ENCODE data around the gene SALL1. TPM values are rescaled to one million over a fixed set of nuclear protein-coding genes. Genes with fewer than 3 reads are reported as not detected.

The SALL1 gene
- total RNA-seq, 1 experiment from 2014 or later: 101 TPM

DNA sequence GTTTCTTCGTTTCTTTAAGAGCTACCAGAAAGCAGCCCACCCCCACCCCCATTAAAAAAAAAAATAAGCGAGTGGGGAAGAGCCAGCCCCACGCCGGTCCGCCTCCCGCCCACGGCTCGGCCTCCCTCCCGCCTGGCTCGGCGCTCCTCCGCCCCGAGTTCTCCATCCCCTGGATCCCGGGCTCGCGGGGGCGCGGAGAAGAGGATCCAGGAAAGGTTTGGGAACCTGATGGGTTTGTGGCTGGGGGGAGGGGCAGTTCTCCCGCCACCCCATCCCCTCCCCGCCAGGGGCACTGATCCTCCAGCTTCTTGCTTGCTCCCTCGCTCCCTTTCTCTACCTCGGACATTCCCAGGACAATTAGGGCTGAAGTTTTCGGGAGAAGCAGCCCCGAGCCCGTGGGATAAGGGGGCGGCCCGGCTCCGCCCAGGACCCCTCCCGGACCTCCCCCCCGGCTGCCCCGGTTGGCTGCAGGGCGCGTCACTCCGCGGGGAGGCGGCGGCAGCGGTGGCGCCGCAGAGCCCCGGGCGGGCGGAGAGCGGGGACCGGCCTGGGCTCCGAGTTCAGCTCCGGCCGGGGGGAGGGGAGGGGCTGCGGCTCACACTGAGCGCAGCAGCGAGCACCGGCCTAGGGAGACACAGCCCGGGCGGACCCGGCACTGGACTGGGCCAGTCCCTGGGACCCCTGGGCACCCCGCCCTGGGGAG, 1.0 kb upstream of the SALL1 start:
- peak; percentile 91 for DNase-seq
- Histone ChIP-seq H3K4me1 (ENCODE audit: insufficient read depth, low read length) (peaks cover 3% of the 10 kb centered on the region; the same call in 1 of the 2 replicates), H2AK5ac (ENCODE audit: insufficient read length, low read length) (no peak overlapping the region), H2BK5ac (ENCODE audit: insufficient read length, low read length) (no peak overlapping the region), H3K9me3 (ENCODE audit: control insufficient read depth, low read depth, low read length) (no peaks in the 10 kb centered on the region), H3K4ac (ENCODE audit: low read depth, low read length) (no peak overlapping the region; the same call in 1 of the 2 replicates), H3K18ac (ENCODE audit: insufficient read length, low read depth, low read length) (peak overlapping the region; percentile 52), H3K79me1 (ENCODE audit: insufficient read depth, low read depth, low read length, poor library complexity, severe bottlenecking) (no peaks in the 10 kb centered on the region), H4K5ac (ENCODE audit: insufficient read length, low read depth, low read length) (no peak overlapping the region), H4K8ac (replicated peaks; ENCODE audit: insufficient read length, low read depth, low read length) (no peak overlapping the region), H3K4me2 (ENCODE audit: insufficient read depth, insufficient read length, low read length) (peak overlapping the region; percentile 82), H2BK120ac (ENCODE audit: low read depth, low read length, poor library complexity, severe bottlenecking) (no peak overlapping the region), H4K91ac (ENCODE audit: insufficient read length, low read depth, low read length) (no peak overlapping the region), H2AFZ (ENCODE audit: low read length) (no peak overlapping the region), H2BK20ac (ENCODE audit: low read depth, low read length, poor library complexity, severe bottlenecking) (no peak overlapping the region), H3K14ac (ENCODE audit: insufficient read depth, low read length) (peak overlapping the region; percentile 83), H3K27ac (ENCODE audit: insufficient read length, low read depth, low read length) (no peak overlapping the region), H3K79me2 (ENCODE audit: insufficient read depth, low read length) (peaks cover 16% of the 10 kb centered on the region; the same call in 1 of the 2 replicates), H3K9ac (ENCODE audit: extremely low read depth, insufficient read length, low read length) (peak overlapping the region; percentile 33), H2BK15ac (ENCODE audit: low read depth, low read length) (no peak overlapping the region), H3K23ac (ENCODE audit: insufficient read length, low read depth, low read length) (no peak overlapping the region), H3K27me3 (ENCODE audit: insufficient read depth, low read length) (peaks cover 17% of the 10 kb centered on the region; the same call in 1 of the 2 replicates), H3K56ac (ENCODE audit: insufficient read length, low read depth, low read length) (no peak overlapping the region), H4K20me1 (ENCODE audit: control insufficient read depth, insufficient read depth, insufficient read length) (no peaks in the 10 kb centered on the region), H2BK12ac (ENCODE audit: insufficient read length, low read depth, low read length) (no peak overlapping the region), H3K23me2 (ENCODE audit: insufficient read length, low read depth, low read length, poor library complexity, severe bottlenecking) (peaks cover 56% of the 10 kb centered on the region), H3T11ph (ENCODE audit: low read length) (no peak overlapping the region)
- Mint-ChIP-seq H3K4me1 (peaks cover 52 to 53% of the 10 kb centered on the region in 2 experiments), H3K36me3 (ENCODE audit: insufficient read depth in 1 of 3, low read depth in 3 of 3) (peaks cover 0 to 23% (median 14%) of the 10 kb centered on the region in 3 experiments; a peak in 5 of 7 replicates), H3K27ac (peak overlapping the region in 2 of 3 experiments; percentile 52 to 76; a peak in 2 of 7 replicates), H3K9me3 (no peaks in the 10 kb centered on the region; a peak in 2 of 5 replicates), H3K4me3 (peak overlapping the region; percentile 78 to 87), H3K27me3 (ENCODE audit: low read depth) (peaks cover 40% of the 10 kb centered on the region)
- no CpG with 5 or more reads among the region's 56 CpGs for WGBS (ENCODE audit: extremely low coverage, insufficient read length, low lambda C conversion rate)
- TF ChIP-seq, protein P1, sequence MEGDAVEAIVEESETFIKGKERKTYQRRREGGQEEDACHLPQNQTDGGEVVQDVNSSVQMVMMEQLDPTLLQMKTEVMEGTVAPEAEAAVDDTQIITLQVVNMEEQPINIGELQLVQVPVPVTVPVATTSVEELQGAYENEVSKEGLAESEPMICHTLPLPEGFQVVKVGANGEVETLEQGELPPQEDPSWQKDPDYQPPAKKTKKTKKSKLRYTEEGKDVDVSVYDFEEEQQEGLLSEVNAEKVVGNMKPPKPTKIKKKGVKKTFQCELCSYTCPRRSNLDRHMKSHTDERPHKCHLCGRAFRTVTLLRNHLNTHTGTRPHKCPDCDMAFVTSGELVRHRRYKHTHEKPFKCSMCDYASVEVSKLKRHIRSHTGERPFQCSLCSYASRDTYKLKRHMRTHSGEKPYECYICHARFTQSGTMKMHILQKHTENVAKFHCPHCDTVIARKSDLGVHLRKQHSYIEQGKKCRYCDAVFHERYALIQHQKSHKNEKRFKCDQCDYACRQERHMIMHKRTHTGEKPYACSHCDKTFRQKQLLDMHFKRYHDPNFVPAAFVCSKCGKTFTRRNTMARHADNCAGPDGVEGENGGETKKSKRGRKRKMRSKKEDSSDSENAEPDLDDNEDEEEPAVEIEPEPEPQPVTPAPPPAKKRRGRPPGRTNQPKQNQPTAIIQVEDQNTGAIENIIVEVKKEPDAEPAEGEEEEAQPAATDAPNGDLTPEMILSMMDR (conservative IDR thresholded peaks at IDR 0.05): peak; percentile 40; the same call in 2 of the 3 replicates
